Colon (tissue), 2 donors: ENCODE results near the gene SIT1.
"Not testable (repeated sequence)": the region's sequence is repeated elsewhere in the genome, so short reads cannot be mapped to it uniquely, and the experiment has no call there.

ENCODE experiments used
- FAIRE-seq: peaks from 2 replicates; lab custom pipeline; 2012; peaks lifted over from hg19 to GRCh38; lab: Jason Lieb, UNC
- donor health status: control.
- donor health status: control.

Gene SIT1

DNA sequence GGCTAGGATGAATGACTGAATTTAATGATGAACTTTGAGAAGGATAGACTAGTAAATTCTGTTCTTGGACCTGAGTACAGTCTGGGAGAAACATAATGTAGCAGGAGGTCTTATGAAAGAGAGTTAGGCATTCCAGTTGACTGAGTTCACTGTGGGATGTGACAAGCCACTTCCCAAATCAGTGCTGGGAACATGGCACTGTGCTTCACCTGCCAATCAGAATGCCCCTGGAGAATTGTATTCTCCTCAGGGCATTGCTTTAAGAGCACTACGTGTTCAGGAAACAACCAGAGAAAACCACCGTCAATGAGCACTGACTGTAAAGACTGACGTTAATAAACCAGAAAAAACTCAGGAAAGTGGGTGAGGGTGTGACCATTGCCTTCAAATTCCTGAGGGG, 8.6 kb upstream of the SIT1 start:
- no peak for FAIRE-seq

- no peak for FAIRE-seq
Observed at GRCh38 chr9:35658968-35659220, 8.2 kb upstream of the SIT1 start.

DNA sequence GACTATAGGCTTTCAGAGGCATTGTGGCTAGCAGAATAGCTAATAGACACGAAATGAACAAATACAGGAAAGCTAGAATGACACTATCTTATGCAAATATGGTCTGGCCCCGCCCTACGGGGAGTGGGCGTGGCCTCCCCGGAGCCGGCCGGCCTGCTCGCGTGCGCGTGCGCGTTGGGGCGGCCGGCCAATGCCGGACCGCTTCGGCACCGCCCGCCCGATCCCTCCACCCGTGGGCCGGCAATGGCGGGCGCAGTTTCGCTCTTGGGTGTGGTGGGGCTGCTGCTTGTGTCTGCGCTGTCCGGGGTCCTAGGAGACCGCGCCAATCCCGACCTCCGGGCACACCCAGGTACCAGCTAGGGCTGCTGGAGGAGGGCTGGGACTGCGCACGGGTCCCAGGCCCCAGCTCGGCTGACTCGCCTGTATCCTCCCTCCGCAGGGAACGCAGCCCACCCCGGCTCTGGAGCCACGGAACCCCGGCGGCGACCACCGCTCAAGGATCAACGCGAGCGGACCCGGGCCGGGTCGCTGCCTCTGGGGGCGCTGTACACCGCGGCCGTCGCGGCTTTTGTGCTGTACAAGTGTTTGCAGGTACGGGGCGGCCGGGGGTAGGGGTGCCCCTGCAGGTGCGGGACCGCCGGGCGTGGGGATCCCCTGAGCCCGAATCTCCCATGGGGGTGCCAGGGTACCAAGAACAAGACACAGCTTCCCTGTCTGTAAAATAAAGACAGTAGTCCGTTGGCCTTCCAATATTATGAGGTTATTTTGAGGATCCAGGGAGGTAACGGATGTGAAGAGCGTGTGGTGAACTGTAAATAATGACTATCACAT, 7.6 kb upstream of the SIT1 start, which contains the start of gene CCDC107:
TSS of gene CCDC107 (plus strand) at position 156 of the 831 bp plus-strand sequence. CDS start at position 244, 88 bp downstream.
- no peak for FAIRE-seq

DNA sequence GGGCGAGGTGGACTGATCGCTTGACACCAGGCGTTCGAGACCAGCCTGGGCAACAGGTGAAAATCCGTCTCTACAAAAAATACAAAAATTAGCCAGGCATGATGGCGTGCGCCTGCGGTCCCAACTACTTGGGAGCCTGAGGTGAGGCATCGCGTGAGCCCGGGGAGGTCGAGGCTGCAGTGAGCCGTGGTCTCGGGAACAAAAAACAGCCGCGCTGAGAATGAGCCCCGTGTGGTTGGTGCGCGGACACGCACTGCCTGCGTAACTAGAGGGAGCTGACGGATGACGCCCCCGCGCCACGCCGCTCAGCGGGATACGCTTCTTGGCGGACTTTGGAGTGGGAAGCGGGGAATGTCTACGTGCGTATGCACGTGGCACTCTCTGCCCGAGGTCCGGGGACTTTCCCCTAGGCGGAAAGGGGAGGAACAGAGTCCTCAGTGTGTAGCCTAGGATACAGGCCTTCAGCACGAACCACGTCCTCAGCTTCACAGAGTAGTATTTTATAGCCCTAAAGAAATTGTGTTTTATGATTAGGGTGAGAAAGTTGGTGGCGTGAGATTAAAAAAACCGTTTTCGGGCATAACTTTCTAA, 6.9 kb upstream of the SIT1 start, which contains the start of gene RMRP:
TSS of gene RMRP (minus strand) at position 474 of the 591 bp plus-strand sequence.
- no peak for FAIRE-seq

- no peak for FAIRE-seq
Observed at GRCh38 chr9:35656831-35657545, 6.3 kb upstream of the SIT1 start.

GRCh38 chr9:35656348-35656747, 5.6 kb upstream of the SIT1 start:
- FAIRE-seq, result no peak

DNA sequence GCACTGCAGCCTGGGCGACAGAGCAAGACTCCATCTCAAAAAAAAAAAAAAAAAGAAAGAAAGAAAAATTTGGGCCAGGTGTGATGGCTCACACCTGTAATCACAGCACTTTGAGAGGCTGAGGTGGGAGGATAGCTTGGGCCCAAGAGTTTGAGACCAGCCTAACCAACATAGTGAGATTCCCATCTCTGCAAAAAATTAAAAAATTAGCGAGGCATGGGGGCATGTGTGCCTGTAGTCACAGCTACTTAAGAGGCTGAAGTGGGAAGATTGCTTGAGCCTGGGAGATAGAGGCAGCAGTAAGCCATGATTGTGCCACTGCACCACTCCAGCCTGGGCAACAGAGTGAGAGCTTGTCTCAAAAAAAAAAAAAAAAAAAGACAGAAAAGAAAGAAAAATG, 2.9 kb upstream of the SIT1 start:
- FAIRE-seq, result no peak

DNA sequence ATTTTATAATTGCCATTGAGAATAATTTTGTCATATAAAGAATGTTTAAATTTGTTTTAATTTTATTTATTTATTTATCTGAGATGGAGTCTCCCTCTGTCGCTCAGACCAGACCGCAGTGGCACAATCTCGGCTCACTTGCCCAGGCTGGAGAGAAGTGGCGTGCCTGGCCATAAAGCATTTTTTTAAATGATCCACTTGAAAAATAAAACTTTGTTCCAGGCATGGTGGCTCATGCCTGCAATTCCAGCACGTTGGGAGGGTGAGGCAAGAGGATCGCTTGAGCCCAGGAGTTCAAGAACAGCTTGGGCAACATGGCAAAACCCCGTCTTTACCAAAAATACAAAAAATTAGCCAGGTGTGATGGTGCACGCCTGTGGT, 2.1 kb upstream of the SIT1 start:
- no peak for FAIRE-seq

GRCh38 chr9:35651956-35652828, 1.5 kb upstream of the SIT1 start:
- FAIRE-seq, result peak; percentile 78

DNA sequence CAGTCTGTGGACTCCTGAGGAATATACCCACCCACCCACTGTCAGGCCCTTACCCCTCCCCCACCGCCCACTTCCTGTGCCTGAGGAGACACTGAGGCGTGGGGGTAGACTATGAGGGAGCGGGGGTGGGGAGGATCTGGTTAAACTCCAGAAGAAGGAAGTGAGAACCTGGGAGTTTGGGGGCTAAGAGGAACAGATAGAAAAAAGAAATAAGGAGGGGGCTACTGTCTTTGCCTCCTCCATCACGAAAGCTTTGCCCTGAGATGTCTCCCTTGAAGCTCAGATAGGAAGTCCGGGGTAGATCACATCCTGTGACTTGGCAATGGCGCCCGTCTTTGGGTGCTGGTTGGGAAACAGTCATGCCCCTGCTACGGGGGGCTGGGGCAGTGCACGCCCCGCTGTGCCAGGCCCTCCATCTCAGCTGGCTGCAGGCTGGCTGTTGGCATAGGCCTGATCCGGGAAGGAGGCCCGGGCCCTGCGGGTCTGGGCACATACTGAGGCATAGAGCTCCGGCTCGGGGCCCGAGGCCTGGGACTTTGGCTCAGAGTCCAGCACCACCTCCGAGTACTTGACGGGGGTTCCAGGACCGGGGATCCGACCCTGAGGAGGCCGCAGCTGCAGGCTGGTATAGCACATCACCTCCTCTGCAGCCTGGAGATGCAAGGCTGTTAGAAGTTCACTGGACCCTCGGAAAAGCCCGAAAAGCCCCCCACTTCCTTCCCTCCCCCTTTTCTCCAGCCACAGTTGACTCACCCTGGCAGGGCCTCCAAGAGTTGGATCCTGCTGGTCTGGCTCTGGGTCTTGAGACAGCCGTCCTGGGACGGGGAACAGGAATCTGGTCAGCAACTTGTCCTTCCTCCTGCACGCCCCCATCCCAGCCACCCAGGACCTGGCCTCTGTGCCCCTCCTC, 1.0 kb downstream of the SIT1 start:
- FAIRE-seq, result no peak

DNA sequence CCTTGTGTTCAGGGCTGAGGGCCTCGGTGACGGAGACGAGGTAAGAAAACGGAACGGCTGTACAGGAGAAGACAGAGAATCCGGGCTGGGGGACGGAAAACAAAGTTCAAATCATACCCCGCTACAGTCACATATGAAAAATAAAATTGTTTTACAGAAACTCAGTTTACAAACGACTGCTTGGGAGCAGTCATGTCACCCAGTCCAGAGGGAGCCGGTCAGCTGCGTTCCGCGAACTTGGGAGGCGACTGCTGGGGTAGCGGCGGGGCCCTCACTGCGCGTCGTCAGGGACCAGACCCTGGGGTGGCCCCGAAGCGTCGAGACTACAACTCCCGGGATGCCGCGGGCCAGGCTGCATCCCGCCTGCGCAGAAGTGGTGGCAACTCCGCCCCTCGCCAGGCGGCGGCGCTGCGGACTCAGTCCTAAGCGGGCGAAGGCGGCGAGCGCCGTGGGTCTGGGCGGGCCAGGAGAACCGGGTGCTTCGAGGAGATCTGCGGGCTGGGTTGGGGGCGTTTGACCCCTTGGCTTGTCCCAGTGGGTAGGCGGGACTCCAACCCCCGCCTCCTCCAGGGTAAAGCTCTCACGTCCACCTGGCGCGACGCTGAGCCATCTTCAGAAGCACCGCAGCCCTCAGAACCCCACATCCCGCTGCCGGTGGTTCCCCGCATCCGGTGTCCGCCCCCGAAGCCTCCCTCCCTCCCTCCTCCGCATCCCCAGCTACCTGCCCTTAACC, 4.0 kb downstream of the SIT1 start:
- FAIRE-seq, result no peak

- FAIRE-seq, result no peak
Observed at GRCh38 chr9:35646153-35646532, 4.6 kb downstream of the SIT1 start.

DNA sequence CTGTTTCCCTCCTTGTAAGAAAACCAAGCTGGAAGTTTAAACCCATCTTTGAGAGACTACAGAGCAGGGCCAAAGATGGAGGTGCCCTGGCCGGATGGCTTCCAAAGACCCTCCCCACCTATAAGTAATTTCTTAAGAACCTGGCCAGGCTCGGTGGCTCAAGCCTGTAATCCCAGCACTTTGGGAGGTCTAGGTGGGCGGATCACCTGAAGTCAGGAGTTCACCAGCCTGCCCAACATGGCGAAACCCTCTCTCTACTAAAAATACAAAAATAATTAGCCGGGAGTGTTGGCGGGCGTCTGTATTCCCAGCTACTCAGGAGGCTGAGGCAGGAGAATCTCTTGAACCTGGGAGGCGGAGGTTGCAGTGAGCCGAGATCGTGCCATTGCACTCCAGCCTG, 5.0 kb downstream of the SIT1 start:
- FAIRE-seq, result not testable (repeated sequence)

GRCh38 chr9:35643046-35643445, 7.7 kb downstream of the SIT1 start:
- FAIRE-seq, result no peak

DNA sequence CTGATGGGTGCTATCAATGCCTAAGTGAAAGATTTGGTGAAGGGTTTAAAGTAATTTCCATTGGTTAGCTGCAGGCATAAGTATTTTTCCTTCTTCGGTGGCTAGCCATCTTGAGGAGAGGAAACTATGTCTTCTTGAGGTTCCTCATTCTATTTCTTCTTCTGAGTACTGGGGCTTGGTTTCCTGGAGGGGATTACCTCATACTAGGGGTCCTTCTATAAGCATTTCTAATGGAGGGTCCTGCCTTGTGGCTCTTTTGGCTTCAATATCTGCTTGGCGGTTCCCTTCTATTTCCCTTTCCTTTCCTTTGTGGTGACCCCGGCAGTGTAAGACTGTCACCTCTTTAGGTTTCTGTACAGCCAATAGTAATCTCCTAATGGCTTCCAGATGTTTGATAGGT, 9.3 kb downstream of the SIT1 start:
- not testable (repeated sequence) for FAIRE-seq

DNA sequence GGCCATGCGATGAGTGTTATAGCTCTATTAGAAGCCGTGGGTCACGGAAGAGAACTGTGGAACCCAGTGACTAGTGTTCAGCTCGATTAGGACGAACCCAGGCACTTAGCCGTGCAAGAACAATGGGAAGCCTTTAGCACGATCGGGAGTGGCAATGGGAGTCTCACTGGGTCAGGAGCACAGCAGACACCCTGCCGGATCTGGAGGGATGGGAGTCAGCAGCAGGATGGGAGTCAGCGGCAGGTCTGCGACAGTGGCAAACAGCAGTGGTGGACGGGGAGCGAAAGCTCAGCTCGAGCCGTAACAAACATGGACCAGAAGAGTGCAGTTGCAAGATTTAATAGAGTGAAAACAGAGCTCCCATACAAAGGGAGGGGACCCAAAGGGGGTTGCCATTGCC, 10.3 kb downstream of the SIT1 start:
- not testable (repeated sequence) for FAIRE-seq

GRCh38 chr9:35639631-35640030, 11.1 kb downstream of the SIT1 start:
- no peak for FAIRE-seq

GRCh38 chr9:35639225-35639624, 11.5 kb downstream of the SIT1 start:
- FAIRE-seq, result not testable (repeated sequence)

GRCh38 chr9:35638751-35639150, 12.0 kb downstream of the SIT1 start:
- not testable (repeated sequence) for FAIRE-seq

- FAIRE-seq, result not testable (repeated sequence)
Observed at GRCh38 chr9:35637427-35637955, 13.2 kb downstream of the SIT1 start.
